Stimulated activated CD4-positive, alpha-beta T cell treated with anti-CD3 and anti-CD28 coated beads, Interleukin-2, amount 100 ng/mL, for 48 hours (primary cell): ENCODE data around the gene VPS33B.

ENCODE experiments used
- DNase-seq, 2 donors: peaks; one replicate each; pipeline ENCODE4 v3.0.0-alpha.2; 2020

The VPS33B gene

DNA sequence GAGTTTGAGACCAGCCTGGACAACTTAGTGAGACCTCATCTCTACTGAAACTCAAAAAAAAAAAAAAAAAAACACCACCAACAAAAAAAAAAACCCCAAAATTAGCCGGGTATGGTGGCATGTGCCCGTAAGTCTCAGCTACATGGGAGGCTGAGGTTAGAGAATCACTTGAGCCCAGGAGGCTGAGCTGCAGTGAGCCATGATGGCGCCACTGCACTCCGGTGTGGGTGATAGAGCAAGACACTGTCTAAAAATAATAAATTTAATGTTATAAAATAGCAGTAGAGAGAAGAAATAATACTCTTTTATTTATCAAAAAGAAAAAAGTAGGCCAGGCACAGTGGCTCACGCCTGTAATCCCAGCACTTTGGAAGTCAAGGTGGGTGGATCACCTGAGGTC lies 50.3 kb downstream of the VPS33B start:
- no peak for DNase-seq

DNA sequence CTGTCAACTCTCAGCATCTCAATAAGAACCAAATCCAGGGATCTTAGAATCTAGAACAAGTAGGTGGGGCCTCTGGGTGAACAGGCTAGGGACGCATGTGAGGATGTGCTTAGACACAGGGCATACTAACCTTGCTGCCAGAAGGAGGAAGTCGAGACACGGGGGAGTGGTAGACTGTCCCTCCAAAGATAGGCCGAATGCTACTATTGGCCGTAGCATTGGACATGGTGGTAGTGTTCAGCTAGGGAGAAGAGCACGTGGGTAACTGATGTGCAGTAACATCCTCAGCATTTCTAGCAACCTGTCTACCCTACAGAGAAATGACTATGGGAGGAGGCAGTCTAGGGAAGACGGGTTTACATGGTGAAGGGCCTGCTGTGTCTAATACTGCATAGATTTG lies 52.1 kb downstream of the VPS33B start:
- no peak for DNase-seq

DNA sequence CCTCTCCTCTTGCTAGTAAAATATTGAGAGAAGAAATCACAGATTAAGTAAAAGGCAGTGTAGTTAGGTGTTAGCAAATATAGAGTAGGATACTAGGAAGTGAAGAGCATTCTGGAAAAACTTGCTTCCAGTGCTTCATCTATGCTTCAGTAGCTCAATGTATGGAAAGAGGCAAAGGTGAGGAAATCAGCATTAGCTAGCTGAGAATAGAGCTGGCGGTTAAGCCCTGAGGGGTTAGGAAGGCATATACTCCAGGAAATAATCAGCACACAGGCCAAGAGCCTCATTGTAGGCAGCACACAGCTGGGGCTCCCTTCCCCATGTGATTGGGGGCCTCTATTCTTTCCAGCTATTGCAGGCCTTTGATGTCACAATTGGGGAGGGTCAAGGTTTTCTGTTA lies 54.0 kb downstream of the VPS33B start:
- DNase-seq = no peak

DNA sequence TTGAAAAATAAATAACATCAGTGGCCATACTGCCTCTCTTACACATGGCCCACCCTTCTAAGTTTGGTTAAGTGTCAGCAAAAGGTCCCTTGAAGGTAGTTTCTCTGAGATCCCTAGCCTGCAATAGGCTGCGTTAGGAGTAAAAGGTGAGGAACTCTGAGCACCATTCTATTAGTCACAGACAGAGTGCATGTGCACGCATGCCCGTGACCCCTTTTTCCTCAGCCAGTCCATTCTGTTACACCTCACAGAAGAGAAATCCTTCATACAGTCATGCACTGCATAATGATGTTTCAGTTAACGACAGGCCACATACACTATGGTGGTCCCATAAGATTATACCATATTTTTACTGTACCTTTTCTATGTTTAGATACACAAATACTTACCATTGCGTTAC lies 55.2 kb downstream of the VPS33B start:
- DNase-seq = no peak

DNA sequence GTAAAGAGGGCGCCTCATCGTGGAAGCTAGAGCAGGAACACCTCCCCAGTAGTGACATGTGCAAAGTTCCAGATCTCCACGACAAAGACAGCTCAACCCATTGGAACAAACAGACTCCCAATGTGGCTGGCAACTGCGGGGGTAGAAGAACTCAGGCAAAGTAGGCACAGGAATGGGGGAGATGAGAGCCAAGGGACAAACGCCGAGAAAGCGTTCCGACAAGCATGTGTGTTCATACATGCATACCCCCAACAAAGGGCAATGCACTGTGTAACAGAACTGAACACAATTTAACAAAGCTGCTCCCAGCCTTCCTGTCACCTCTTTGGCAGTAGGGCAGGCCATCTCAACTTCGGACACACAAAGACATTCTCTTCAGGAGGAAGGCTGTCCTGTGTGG lies 56.1 kb downstream of the VPS33B start:
- DNase-seq = no peak

DNA sequence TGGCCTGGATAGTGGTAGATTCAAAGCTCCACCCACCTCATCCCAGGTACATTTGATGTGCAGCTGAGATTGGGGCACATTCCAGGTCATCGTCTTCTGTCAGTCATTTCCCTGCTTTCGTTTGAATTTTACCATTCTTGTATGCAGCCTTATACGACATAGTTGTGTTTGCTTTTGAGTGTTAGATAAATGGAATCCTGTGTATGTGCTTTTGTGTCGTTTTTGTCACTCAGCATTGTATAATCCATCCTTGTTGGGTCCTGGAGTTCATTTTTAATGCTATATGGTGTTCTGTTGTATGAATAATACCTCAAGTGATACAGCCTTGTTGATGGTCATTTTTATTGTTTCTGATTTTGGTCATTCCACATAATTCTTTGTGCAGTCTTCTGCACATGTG lies 60.4 kb downstream of the VPS33B start:
- DNase-seq = no peak

DNA sequence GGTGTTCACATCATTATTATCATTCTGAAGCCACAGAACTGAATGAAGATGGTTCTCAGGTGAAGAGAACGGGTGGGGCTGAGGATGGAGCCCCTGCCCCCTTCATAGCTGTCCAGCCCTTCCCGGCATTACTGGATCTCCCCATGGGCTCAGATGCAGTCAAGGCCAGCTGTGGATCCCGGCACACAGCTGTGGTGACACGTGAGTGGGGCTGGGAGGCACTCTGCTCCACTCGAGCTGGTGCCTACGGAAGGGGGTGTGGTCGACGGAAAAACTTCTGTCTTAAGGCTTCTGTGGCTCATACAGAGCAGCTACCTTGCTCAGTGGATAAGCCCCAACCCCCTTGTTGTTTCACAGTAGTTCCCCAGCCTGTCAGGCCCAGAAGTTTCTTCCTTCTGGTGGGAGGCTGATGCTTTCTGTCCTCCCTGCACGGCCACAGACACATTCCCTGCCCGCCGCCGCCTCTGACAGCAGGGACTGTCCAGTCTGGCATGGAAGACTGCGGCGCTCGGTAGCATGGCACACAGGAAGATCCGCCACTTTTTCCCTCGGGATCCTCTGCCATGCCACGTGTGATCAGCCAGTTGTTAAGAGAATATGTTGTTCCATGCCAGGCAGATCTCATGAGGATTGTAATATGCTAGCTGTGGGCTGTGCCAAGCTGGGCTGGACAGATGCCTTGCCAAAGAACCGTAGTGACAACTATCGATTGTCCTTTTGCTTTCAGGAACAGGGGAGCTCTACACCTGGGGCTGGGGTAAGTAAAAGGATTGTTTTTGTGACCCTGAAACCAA lies 61.9 kb downstream of the VPS33B start:
- DNase-seq = no peak

DNA sequence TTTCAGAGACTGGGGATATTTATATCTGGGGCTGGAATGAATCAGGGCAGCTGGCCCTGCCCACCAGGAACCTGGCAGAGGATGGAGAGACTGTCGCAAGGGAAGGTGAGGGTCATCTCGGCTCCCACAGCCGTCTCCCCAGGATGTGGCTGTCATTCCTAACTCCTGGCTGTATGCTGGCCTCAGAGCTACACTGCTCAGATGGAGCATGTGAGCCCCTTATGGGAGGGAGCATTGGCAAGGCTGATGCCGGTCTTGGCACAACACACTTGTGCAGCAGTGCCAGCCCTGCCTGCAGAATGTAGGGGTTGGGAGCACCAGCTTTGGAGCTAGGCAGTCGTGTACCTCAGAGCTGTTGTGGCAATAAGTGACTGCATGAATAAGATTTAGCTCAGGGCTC lies 62.5 kb downstream of the VPS33B start:
- no peak for DNase-seq

DNA sequence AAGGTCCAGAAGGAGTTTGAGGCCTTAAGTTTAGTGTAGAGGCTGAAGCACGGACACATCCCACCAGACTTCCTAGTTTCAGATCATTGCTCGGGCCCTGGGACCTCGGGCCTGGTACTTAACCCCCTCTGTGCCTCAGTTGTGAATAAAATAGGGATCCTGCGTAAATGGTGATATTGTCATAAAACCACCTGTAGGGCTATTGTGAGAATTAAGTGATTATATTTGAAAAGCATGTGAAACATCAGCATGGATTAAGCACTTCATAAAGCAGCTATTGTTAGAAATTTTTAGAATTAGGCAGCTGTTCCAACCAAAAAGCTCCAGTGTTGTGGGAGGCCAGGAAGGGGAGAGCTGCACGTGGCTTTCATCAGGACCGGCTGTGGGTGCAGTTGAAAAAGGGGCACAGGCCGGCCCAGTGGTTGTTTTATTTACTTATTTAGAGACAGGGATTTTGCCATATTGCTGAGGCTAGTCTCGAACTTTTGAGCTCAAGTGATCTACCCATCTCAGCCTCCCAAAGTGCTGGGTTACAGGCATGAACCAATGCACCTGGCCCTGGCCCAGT lies 63.3 kb downstream of the VPS33B start:
- DNase-seq = no peak

DNA sequence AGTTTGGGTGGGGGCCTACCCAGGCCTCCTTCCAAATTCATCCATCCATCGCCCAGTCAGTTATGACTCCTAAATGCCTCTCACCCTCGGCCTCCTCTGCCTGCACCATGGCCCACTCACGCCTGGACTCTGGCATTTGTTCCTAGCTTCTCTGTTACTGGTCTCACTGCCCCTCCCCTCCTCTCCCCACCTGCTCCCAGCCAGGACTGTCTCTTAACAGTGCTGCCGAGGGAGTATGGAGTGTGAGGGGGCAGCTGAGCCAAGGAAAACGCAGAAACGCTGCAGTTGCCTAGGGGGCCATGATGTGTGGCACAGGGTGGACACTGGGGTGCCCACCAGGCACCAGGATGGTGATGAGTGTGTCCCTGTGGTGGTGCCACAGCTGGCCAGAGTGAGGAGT lies 64.6 kb downstream of the VPS33B start:
- no peak for DNase-seq

DNA sequence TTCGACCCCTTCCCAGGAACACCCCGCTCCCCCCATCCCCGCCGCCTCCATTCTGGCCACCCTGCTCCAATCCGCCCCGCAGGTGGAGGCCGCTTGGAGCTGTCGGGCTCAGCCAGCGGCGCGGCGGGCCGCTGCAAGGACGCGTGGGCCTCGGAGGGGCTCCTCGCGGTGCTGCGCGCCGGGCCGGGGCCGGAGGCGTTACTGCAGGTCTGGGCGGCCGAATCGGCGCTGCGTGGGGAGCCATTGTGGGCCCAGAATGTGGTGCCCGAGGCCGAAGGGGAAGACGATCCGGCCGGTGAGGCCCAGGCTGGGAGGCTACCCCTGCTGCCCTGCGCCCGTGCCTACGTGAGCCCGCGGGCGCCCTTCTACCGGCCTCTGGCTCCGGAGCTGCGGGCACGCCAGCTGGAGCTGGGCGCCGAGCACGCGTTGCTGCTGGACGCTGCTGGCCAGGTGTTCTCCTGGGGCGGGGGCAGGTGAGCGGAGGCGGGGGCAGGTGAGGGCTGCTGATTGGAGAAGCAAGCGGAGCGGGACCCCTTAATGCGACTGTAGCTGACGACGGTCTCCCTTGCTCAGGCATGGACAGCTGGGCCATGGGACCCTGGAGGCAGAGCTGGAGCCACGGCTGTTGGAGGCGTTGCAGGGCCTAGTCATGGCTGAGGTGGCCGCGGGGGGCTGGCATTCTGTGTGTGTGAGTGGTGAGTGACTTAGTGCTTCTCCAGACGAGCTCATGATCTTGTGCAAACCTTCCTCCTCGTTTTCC lies 65.2 kb downstream of the VPS33B start:
- DNase-seq = no peak

DNA sequence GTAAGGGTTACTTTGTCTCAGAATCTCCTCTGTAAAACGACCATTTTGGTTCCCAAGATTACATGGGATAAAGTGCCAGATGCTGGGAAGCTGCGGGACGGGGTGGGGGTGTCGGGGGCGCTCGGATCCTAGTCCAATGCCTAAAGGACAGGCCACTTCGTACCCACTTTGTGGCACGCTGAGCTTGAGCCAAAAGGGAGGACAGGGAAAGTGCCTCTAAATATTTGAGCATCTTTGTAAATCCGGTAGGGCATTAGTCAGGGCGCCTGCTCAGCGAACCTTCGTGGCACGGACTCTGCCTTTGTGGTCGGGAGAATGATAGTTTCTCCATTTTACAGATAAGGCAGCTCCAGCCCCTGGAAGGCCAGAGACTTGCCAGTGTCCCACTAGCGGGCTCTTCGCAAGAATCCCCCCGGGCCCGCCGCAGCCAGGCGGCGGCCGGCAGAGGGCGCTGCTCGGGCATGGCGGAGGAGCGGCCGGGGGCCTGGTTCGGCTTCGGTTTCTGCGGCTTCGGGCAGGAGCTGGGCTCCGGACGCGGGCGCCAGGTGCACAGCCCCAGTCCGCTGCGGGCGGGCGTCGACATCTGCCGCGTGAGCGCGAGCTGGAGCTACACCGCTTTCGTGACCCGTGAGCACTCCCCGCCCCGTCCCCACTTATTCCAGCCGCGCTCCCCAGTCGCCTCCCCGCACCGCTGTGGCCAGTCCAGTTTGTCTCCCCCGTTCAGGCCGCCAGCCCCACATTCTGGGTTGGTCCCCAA lies 65.9 kb downstream of the VPS33B start:
- DNase-seq = peak; percentile 65 to 73

DNA sequence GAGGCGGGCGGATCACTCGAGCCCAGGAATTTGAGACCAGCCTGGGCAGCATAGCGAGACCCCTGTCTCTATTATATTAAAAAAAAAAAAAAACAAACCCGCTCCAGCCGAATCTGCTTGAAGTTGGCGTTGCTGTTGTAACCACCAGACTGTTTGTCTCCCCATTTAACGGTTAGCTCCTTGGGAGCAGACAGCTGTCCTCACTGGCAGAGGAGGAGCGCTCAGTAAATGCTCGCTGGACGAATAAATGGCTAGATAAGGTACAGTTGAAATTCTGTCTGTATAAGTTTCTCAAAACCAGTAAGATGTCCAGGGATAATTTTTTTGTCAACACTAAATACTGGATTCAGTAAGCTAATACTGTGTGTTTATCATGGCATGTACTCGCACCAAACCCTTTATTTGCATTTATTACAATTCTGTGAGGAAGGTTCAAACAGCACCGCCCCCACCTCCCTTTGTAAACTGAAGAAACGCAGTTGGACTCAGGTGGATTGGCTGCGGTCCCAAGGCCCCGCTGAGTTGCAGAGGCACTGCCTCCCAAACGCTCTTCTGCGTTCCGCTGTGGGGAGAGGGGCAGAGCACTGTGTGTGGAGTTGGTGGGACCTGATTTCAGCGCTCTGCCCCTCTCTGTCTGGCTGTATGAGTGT lies 66.6 kb downstream of the VPS33B start:
- DNase-seq = no peak

DNA sequence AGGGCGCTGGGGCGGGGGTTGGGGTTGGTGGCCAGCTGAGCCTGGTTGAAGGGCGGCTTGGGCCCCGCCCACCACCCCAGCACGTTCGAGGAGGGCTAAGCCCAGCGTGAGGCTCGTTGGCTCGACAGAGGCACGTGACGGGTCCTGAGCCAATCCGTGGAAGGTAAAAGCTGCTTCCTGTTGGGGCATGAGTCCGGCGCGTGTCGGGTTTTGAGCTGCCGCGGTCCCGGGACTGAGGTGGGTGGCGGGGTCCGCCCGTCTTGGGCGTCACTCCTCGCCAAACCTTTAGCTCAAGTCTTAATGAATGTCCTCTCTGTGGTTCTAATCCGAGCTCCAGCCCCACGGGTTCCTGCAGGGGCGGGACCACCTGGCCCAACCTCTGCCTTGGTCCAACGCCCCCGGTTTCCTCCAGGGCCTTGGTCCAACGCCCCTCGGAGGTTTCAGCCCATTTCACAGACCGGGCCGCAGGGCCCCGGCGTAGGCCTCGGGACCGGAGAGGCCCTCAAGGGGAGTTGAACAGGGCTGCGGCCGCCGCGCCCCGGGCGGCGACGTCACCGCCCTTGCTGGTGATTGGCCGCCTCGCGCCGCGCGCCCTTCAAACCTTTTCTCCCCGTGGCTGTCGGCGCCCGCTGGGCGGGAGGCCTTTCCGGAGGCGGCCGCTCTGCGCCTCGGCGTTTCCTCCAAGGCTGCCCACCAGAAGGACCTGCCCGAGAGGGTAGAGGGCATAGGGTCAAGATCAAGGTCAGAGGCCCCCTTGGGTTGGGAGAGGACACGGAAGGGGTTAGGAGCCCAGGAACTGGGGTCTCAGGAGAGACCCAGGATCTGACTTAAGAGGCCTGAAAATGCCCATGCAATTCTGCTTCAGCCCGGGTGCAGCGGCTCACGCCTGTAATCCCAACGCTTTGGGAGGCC lies 67.4 kb downstream of the VPS33B start, which contains the start of gene RCCD1:
Gene RCCD1, plus strand, starts transcription at position 173 of the 912 bp plus-strand sequence. CDS start 1,851 bp downstream, outside the sequence.
- DNase-seq = peak; percentile 83 to 84

DNA sequence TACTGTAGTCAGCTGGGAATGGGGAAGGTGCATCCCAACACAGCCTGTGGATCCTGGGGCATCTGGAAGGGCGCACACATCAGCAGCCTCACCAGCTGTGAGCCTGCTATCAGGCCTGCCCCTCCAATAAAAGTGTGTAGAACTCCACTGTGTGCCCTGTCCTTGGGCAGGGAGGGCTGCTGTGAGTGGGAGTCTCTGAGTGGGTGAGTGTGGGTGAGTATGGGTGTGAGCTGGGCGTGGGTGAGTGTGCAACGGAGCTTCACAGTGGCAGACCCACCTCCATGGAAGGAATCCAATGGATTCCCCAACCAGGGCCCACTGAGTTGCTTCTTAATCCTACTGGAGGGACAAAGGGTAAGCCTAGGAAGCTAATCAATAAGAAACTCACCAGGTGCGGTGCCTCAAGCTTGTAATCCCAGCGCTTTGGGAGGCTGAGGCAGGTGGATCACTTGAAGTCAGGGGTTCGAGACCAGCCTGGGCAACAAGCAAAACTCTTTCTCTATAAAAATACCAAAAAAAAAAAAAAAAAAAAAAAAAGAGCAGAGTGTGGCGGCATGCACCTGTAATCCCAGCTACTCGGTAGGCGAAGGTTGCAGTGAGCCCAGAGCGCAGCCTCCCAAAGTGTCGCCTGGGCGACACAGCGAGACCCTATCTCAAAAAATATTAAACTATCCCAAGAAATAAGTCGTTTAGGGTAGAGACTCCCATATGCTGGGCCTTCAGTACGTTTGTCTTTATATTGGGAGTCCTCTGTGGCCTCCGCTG lies 68.3 kb downstream of the VPS33B start:
- no peak for DNase-seq

DNA sequence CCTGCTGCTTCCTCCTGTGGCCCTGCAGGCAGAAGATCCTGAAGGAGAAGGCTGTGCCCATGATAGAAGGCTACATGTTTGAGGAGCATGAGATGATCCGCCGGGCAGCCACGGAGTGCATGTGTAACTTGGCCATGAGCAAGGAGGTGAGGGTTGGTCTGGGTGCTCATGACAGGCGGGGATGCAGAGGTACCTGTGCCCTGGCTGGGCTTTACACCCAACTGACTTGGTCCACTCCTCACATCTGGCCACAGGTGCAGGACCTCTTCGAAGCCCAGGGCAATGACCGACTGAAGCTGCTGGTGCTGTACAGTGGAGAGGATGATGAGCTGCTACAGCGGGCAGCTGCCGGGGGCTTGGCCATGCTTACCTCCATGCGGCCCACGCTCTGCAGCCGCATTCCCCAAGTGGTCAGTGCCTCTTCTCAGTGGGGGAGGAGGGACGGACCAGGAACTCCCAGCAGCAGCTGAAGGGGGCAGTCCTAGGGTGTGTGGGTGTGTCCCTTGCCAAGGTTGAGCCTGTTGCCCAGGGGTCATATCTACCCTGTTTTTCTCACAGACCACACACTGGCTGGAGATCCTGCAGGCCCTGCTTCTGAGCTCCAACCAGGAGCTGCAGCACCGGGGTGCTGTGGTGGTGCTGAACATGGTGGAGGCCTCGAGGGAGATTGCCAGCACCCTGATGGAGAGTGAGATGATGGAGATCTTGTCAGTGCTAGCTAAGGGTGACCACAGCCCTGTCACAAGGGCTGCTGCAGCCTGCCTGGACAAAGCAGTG lies 69.3 kb downstream of the VPS33B start:
- DNase-seq = no peak

DNA sequence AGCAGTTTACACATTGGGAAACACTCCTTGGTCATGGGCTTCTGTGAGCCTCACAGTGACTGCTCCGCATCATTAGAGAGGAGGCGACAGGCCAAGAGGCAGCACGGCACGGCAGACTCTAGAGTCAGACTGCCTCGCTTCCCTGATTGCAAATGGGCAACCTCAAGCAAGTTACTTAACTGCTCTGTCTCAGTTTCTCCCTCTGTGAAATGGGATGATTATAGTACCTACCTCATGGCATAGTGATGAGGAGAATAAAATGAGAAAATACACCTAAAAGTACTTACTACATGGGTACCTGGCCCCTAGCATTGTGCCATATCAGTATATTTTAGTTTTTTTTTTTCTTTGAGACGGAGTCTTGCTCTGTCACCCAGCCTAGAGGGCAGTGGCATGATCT lies 71.7 kb downstream of the VPS33B start:
- no peak for DNase-seq

DNA sequence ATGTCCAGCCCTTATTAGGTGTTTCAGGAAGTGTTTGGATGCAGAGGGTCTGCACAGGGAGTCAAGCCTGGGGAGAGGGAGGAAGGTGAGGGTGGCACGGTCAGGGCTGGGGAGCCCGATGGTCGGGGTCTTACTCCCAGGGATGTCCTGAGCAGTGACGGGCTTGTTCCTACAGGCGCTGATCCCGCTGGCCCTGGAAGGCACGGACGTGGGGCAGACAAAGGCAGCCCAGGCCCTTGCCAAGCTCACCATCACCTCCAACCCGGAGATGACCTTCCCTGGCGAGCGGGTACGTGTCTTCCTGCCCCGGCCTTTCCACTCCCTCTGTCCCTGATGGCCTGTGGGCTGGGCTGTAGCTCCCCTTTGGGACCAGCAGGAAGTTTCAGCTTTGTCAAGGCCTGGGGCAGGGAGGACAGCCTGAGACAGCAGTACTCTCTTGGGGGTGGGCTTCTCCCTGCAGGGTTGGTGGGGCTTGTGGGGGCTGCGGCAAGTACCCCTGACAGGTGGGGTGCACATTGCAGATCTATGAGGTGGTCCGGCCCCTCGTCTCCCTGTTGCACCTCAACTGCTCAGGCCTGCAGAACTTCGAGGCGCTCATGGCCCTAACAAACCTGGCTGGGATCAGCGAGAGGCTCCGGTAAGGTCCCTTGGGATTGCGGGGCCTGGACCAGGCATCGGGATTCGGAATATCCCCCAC lies 72.3 kb downstream of the VPS33B start:
- no peak for DNase-seq
